Memory B cell (primary cell): Measurements from ENCODE around the gene LETMD1.
A peak's percentile ranks its signal among the peaks of the same experiment; 100 is the strongest.
"Not testable (repeated sequence)": the region's sequence is repeated elsewhere in the genome, so short reads cannot be mapped to it uniquely, and the experiment has no call there.

Experiments used
- ATAC-seq: fragments of 150-1000 bp; cut with Tn5 transposase; 2 replicates; pipeline ENCODE4 v1.10.0; 2021; ENCODE audit warnings: low read depth, mild to moderate bottlenecking, moderate library complexity
- DNase-seq, 2 donors: peaks; one replicate each; pipeline ENCODE4 v3.0.0; 2022; ENCODE audit warnings: low spot score in 2 of 2
- H3K27ac Mint-ChIP-seq: one replicate; pipeline ENCODE4 v1.8.0; 2022; ENCODE audit warnings: mild to moderate bottlenecking, moderate library complexity, mixed read lengths
- H3K27me3 Mint-ChIP-seq: one replicate; pipeline ENCODE4 v1.8.0; 2022; ENCODE audit warnings: mixed read lengths
- H3K36me3 Mint-ChIP-seq: one replicate; pipeline ENCODE4 v1.8.0; 2022; ENCODE audit warnings: mild to moderate bottlenecking, mixed read lengths
- H3K4me1 Mint-ChIP-seq: one replicate; pipeline ENCODE4 v1.8.0; 2022; ENCODE audit warnings: mixed read lengths
- H3K4me3 Mint-ChIP-seq: one replicate; pipeline ENCODE4 v1.8.0; 2022; ENCODE audit warnings: mild to moderate bottlenecking, moderate library complexity, mixed read lengths
- H3K9me3 Mint-ChIP-seq: one replicate; pipeline ENCODE4 v1.8.0; 2022; ENCODE audit warnings: mixed read lengths

The LETMD1 gene, protein sequence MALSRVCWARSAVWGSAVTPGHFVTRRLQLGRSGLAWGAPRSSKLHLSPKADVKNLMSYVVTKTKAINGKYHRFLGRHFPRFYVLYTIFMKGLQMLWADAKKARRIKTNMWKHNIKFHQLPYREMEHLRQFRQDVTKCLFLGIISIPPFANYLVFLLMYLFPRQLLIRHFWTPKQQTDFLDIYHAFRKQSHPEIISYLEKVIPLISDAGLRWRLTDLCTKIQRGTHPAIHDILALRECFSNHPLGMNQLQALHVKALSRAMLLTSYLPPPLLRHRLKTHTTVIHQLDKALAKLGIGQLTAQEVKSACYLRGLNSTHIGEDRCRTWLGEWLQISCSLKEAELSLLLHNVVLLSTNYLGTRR

DNA sequence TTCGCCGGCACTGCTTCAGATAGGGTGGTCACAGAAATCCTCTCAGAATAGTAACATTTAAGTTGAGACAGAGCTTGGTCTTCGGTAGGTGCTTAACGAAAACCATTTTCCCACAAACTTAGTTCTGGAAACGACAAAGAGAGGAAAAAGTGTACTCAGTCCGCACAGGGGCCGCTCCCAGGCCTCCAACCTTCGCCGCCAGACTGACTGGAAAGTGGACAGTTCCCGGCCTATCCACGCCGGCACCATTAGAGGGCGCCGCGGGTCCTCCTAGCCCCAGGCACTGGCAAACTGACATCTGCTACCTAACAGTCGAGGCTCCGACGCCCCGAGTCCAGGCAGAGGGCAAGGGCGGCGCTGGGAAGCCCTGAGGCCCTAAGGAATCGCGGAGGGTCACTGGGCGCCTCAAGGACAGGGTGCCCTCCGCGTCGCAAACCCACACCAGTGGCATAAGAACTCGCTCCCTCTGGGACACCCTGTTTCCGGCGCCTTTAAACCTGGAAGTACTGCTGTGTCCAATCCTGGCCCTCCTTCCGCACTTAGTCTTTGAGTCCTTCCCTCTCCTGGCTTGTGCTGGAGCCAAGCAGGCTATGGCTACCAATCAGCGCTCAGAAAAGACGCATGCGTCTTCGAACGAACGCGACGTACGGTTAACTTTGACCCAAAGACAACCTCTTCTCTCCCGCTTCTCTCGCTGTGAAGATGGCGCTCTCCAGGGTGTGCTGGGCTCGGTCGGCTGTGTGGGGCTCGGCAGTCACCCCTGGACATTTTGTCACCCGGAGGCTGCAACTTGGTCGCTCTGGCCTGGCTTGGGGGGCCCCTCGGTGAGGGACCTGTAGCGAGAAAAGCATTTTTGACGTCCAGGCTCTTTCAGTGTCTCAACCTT, at the start of gene LETMD1:
Gene LETMD1, plus strand, starts transcription at position 673 of the 886 bp plus-strand sequence. Its CDS starts 30 bp downstream, at position 703.
- Mint-ChIP-seq H3K27me3 (no peaks in the 10 kb centered on the region), H3K4me1 (peaks cover 20% of the 10 kb centered on the region), H3K9me3 (no peaks in the 10 kb centered on the region)

DNA sequence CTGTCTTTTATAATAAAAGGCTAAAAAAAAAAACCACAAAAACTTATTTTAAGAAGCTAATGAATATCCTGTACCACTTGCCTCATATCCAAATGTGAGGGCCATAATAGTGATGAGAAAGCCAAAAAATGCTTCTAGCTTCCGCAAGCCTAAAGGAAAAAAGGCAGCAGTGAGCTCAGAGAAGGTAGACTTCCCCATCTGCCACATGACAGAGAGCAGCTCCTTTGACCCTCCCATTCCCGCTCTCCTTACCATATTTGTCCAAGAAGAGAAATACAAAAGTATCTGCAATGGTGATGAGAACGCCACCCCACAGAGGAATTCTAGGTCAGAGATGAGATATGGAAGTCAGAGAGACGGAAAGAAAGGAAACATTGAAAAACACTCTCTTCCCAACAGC, 49.0 kb upstream of the LETMD1 start:
- H3K27ac Mint-ChIP-seq = no peak overlapping the region
- ATAC-seq (no peak), DNase-seq (no peak)
- peaks cover 27% of the 10 kb centered on the region for H3K36me3 Mint-ChIP-seq
- no peaks in the 10 kb centered on the region for H3K9me3 Mint-ChIP-seq
- H3K27me3 Mint-ChIP-seq = no peaks in the 10 kb centered on the region
- H3K4me3 Mint-ChIP-seq = no peak overlapping the region
- no peaks in the 10 kb centered on the region for H3K4me1 Mint-ChIP-seq

More for the DNA sequence above, at the start of gene LETMD1:
- Mint-ChIP-seq H3K4me3 (peak within 1 kb of the TSS; percentile 89), H3K27ac (peak within 1 kb of the TSS; percentile 96), H3K36me3 (peaks cover 5% of the 10 kb centered on the region)
- ATAC-seq (peak; percentile 90), DNase-seq (peak; percentile 88 to 92)

DNA sequence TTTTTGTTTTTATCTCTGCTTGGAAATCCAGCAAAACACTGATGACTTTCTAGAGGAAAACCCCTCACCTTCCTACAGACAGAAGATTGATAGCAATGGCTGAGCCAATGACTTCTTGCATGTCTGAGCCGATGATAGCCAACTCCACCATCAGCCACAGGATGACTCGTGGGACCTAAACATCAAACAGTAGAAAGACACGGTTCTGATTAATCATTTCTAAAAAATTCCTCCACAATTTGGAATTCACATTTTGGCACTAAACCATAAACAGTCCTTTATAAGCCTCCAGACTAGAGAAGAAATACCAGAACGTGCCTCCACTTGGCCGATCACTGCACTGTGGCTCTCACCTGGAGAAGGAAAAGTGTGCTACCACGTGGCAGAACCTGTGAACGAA, 47.9 kb upstream of the LETMD1 start:
- Mint-ChIP-seq H3K36me3 (peaks cover 23% of the 10 kb centered on the region), H3K27ac (no peak overlapping the region), H3K4me1 (no peaks in the 10 kb centered on the region), H3K4me3 (no peak overlapping the region), H3K27me3 (no peaks in the 10 kb centered on the region), H3K9me3 (no peaks in the 10 kb centered on the region)
- ATAC-seq (no peak), DNase-seq (no peak)

DNA sequence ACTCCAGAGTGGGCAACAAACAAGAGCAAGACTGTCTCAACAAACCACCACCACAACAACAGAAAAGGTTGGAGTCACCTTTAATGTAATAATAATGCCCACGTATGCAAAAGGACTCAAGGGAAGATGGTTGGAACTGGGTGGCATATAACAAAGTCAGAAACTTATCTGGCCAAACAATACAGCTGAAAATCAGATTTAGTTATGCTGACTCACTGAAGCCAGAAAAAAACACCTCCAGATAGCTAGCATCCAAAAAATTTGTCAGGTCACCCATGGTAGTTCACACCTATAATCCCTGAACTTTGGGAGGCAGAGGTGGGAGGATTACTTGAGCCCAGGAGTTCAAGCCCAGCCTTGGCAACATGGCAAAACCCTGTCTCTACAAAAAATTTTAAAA, 46.3 kb upstream of the LETMD1 start:
- Mint-ChIP-seq H3K27me3 (no peaks in the 10 kb centered on the region), H3K36me3 (peaks cover 18% of the 10 kb centered on the region), H3K27ac (no peak overlapping the region), H3K9me3 (no peaks in the 10 kb centered on the region), H3K4me1 (no peaks in the 10 kb centered on the region), H3K4me3 (no peak overlapping the region)
- no peak for DNase-seq
- ATAC-seq = no peak

DNA sequence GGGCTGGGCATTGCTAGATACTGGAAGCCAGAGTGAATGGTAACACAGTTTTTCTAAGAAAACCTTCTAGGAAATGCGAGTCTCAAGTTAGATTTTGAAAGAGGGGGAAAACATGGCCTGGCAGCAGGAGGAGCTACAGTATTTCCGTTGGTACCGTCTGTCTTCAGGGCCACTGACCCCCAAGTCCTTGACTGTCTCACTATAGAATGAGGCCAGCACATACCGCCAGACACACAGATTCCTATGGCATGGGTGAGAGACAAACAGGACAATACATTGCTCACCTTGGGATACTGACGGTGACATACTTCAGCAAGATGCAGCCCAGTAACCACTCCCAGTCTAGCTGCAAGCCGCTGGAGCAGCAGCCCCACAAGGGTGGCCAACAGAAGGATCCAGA, 43.6 kb upstream of the LETMD1 start:
- H3K27me3 Mint-ChIP-seq = no peaks in the 10 kb centered on the region
- H3K9me3 Mint-ChIP-seq = no peaks in the 10 kb centered on the region
- peak overlapping the region; percentile 58 for H3K27ac Mint-ChIP-seq
- H3K4me1 Mint-ChIP-seq = peaks cover 4% of the 10 kb centered on the region
- no peak overlapping the region for H3K4me3 Mint-ChIP-seq
- ATAC-seq (no peak), DNase-seq (no peak)
- H3K36me3 Mint-ChIP-seq = peaks cover 16% of the 10 kb centered on the region

DNA sequence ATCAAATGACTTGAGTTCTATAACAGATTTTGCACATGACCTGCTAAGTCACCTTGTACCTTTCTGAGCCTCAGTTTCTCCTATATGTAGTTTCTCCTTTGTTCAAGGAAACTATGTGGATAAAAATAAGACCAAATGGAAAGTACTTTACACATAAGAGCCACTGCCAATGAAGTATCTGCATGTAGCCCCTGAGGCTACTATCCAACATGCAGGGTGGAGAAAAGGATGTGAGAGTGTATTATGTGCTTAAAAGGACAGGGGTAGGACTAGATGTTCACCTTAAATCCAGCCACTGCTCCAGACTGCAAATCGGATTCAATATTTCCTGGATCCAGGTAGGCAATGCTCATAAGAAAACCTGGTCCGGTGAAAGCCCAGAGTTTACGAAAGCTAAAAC, 43.1 kb upstream of the LETMD1 start:
- H3K9me3 Mint-ChIP-seq = no peaks in the 10 kb centered on the region
- DNase-seq = no peak
- no peaks in the 10 kb centered on the region for H3K27me3 Mint-ChIP-seq
- peak overlapping the region; percentile 58 for H3K27ac Mint-ChIP-seq
- H3K36me3 Mint-ChIP-seq = peaks cover 15% of the 10 kb centered on the region
- peaks cover 4% of the 10 kb centered on the region for H3K4me1 Mint-ChIP-seq
- no peak overlapping the region for H3K4me3 Mint-ChIP-seq
- no peak for ATAC-seq

DNA sequence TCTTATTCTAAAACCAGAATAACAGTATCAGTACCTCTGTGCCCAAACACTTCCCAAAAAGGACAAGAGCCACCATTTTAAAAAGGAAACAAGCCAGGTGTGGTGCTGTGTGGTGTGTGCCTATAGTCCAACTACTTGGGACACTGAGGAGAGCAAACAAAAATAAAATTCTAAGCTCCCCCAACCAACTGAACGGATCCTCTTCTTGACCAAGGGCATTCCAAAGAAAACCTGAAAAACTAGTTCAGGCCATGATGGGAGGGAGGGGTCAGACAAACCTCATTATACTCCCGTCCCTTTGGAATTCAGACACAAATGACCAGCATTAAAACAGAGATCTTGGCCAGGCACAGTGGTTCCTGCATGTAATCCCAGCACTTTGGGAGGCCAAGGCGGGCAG, 42.5 kb upstream of the LETMD1 start:
- peaks cover 10% of the 10 kb centered on the region for H3K36me3 Mint-ChIP-seq
- ATAC-seq (no peak), DNase-seq (no peak)
- H3K4me3 Mint-ChIP-seq = no peak overlapping the region
- H3K4me1 Mint-ChIP-seq = peaks cover 4% of the 10 kb centered on the region
- H3K27ac Mint-ChIP-seq = no peak overlapping the region
- H3K27me3 Mint-ChIP-seq = no peaks in the 10 kb centered on the region
- H3K9me3 Mint-ChIP-seq = no peaks in the 10 kb centered on the region

DNA sequence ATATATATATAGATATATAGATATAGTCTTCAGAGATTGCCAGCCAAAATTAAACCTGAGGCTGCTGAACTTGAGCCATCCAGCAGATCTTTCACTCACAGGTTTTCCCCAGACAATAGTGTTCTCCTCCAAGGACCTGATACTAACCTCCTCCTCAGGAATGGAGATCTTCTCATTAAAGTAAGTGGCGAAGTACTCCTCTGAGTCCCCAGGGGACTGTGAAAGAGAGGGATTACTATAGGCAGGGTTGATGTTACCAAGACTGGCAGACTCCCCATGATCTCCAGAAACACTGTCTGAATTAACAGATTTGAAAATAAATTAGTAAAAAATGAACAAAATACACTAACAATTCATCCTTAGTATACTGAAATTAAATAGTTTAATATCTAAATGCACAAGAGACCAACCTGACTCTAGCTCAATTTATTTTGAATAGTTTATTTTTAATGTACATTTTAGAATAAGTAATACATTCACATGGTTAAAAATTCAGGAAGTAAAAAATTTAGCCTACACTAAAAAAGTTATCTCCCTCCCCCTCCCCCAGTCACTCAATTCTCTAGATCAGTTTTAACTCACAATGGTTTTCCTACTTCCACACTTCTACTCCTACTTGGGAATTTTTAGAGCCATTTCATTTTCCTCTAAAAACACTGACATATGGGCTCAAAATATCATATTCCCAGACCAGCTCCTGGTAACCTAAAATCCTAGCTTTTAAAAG, 39.6 kb upstream of the LETMD1 start:
- Mint-ChIP-seq H3K27ac (no peak overlapping the region), H3K9me3 (no peaks in the 10 kb centered on the region), H3K4me3 (peak overlapping the region; percentile 59), H3K27me3 (no peaks in the 10 kb centered on the region), H3K36me3 (peaks cover 10% of the 10 kb centered on the region), H3K4me1 (peaks cover 4% of the 10 kb centered on the region)
- ATAC-seq = no peak
- DNase-seq = no peak

DNA sequence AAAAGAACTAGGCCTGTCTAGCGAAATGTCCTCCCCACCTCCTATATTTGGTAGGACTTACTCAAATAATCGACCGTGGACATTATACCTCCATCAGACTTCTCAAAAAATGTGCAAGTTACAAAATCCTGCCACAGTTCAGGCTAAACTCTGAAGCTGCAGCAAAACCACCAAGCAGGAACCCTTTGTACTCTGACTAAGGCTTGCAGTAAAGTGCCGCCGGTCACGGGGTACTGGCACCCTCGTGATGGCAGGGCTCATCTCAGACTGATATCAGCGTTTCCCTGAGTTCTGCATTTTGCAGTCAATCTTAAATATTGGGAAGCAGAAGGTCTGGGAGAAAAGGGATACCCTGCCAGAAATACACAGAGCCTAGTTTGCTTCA, 39.1 kb upstream of the LETMD1 start:
- Mint-ChIP-seq H3K4me3 (peak overlapping the region; percentile 59), H3K4me1 (peaks cover 4% of the 10 kb centered on the region), H3K36me3 (peaks cover 10% of the 10 kb centered on the region), H3K9me3 (no peaks in the 10 kb centered on the region), H3K27me3 (no peaks in the 10 kb centered on the region), H3K27ac (no peak overlapping the region)
- no peak for DNase-seq
- ATAC-seq = peak; percentile 80

DNA sequence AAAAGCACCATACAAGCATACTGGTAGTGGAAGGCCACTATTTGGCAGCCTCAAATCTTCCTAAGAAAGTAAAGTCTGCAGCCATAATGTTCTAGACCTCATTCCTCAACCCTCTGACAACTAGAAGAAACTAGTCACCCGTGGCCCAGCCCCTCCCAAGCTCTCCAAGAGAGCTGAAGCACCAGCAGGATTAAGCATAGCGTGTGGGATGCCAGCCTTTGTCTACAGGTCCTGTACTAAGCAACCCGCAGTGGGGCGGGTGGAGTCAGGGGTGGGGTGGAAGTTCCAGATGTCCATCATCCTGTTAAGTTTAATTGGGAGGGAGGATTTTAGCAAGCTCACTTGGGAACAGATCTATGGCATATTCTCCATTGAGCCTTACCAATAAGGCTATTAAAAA, 36.2 kb upstream of the LETMD1 start:
- Mint-ChIP-seq H3K4me1 (peaks cover 4% of the 10 kb centered on the region), H3K27me3 (no peaks in the 10 kb centered on the region), H3K4me3 (no peak overlapping the region), H3K9me3 (no peaks in the 10 kb centered on the region), H3K36me3 (peaks cover 3% of the 10 kb centered on the region), H3K27ac (peak overlapping the region; percentile 17)
- ATAC-seq (no peak), DNase-seq (no peak)

DNA sequence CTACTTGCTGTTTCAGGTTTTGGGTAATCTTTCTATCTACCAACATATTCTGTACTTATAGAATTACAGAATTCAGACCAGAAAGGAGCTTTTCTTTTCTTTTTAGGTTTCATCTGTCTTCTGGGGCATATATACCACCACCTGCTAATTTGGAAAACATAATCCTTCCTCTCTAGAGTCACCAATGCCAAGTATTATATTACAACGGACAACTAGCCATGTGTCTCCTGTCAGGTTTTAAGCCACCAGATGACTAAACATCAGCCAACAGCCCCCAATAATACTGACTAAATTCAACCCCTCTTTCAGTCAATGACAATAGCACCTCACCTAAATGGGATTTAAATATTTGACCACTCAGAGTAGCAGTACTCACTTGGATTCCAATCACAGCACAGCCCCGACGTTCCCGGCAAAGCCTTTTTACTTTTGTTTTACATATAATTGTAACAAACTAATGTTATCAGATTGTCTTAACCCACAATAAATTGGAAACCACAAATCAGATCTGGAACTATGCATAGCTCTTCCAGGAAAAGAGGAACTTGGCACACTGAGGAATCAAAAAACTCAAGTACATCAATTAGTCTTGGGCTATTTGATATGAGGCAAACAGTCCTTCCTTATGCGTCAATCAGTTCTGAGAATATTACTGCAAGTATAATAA, 35.4 kb upstream of the LETMD1 start:
- no peak overlapping the region for H3K27ac Mint-ChIP-seq
- peaks cover 6% of the 10 kb centered on the region for H3K4me1 Mint-ChIP-seq
- H3K4me3 Mint-ChIP-seq = no peak overlapping the region
- H3K27me3 Mint-ChIP-seq = no peaks in the 10 kb centered on the region
- no peaks in the 10 kb centered on the region for H3K9me3 Mint-ChIP-seq
- DNase-seq (no peak), ATAC-seq (no peak)
- peaks cover 2% of the 10 kb centered on the region for H3K36me3 Mint-ChIP-seq

DNA sequence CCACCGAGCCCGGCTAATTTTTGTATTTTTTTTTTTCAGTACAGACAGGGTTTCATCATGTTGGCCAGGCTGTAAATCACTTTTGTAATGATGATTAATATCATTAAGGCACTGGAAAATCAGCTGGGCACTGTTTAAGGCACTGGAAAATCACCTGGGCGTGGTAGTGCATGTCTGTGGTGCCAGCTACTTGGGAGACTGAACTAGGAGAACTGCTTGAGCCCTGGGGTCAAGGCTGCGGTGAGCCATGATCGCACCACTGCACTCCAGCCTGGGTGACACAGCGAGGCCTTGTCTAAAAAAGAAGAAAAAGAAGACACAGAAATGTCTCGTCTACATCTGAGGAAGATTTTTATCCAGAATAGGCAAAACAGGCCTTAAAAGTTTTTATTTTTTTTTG, 34.7 kb upstream of the LETMD1 start:
- H3K27ac Mint-ChIP-seq = no peak overlapping the region
- ATAC-seq = no peak
- DNase-seq = no peak
- H3K36me3 Mint-ChIP-seq = no peaks in the 10 kb centered on the region
- H3K9me3 Mint-ChIP-seq = no peaks in the 10 kb centered on the region
- peaks cover 6% of the 10 kb centered on the region for H3K4me1 Mint-ChIP-seq
- no peaks in the 10 kb centered on the region for H3K27me3 Mint-ChIP-seq
- H3K4me3 Mint-ChIP-seq = no peak overlapping the region

DNA sequence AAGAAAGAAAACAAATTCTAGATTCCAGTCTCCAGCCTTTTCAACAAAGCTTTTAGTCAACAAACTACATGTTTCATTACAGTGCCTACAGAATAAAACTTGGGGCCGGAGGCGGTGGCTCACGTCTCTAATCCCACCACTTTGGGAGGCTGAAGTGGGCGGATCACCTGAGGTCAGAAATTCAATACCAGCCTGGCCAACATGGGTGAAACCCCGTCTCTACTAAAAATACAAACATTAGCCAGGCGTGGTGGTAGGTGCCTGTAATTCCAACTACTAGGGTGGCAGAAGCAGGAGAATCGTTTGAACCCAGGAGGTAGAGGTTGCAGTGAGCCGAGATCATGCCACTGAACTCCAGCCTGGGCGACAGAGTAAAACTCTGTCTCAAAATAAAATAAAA, 33.7 kb upstream of the LETMD1 start:
- not testable (repeated sequence) for H3K9me3 Mint-ChIP-seq, DNase-seq, H3K4me3 Mint-ChIP-seq, ATAC-seq, H3K4me1 Mint-ChIP-seq, H3K27me3 Mint-ChIP-seq, H3K36me3 Mint-ChIP-seq, H3K27ac Mint-ChIP-seq
